GM19238 (cell line): ENCODE measurements around the gene NOC3L.
"Not testable (repeated sequence)": the region's sequence is repeated elsewhere in the genome, so short reads cannot be mapped to it uniquely, and the experiment has no call there.

Experiments
- DNase-seq: peaks from one replicate; pipeline ENCODE4 v3.0.0; 2011; ENCODE audit warnings: low spot score; ENCODE audit not compliant: insufficient read length

The NOC3L gene

GRCh38 chr10:94362360-94363250, at the start of gene NOC3L:
Gene NOC3L (minus strand): TSS chr10:94362939. CDS start chr10:94362838, 101 bp downstream.
- DNase-seq: peak; percentile 90

GRCh38 chr10:94412449-94412848, 49.7 kb upstream of the NOC3L start:
- no peak for DNase-seq

GRCh38 chr10:94411304-94411703, 48.6 kb upstream of the NOC3L start:
- DNase-seq: no peak

- no peak for DNase-seq
Measured at GRCh38 chr10:94409021-94409657, 46.4 kb upstream of the NOC3L start.

- no peak for DNase-seq
Measured at GRCh38 chr10:94407668-94408067, 44.9 kb upstream of the NOC3L start.

- DNase-seq: no peak
Measured at GRCh38 chr10:94405406-94405805, 42.7 kb upstream of the NOC3L start.

- DNase-seq: peak; percentile 40
Measured at GRCh38 chr10:94403380-94404213, 40.9 kb upstream of the NOC3L start.

- DNase-seq: peak; percentile 27
Measured at GRCh38 chr10:94402843-94403379, 40.2 kb upstream of the NOC3L start.

- DNase-seq: peak; percentile 63
Measured at GRCh38 chr10:94402204-94402842, 39.6 kb upstream of the NOC3L start, which contains the start of gene TBC1D12. Gene TBC1D12 (plus strand): TSS chr10:94402541. CDS start chr10:94402614, 73 bp downstream.

GRCh38 chr10:94398762-94399161, 36.0 kb upstream of the NOC3L start:
- no peak for DNase-seq

GRCh38 chr10:94397549-94398370, 35.0 kb upstream of the NOC3L start:
- no peak for DNase-seq

GRCh38 chr10:94392117-94392516, 29.4 kb upstream of the NOC3L start:
- not testable (repeated sequence) for DNase-seq

GRCh38 chr10:94385733-94386132, 23.0 kb upstream of the NOC3L start:
- not testable (repeated sequence) for DNase-seq

GRCh38 chr10:94383530-94383929, 20.8 kb upstream of the NOC3L start:
- DNase-seq: no peak

- DNase-seq: no peak
Measured at GRCh38 chr10:94376865-94377264, 14.1 kb upstream of the NOC3L start.

GRCh38 chr10:94375374-94375773, 12.6 kb upstream of the NOC3L start:
- no peak for DNase-seq

- no peak for DNase-seq
Measured at GRCh38 chr10:94370501-94370900, 7.8 kb upstream of the NOC3L start.

- no peak for DNase-seq
Measured at GRCh38 chr10:94366382-94366781, 3.6 kb upstream of the NOC3L start.

- no peak for DNase-seq
Measured at GRCh38 chr10:94364482-94364881, 1.7 kb upstream of the NOC3L start.

- DNase-seq: no peak
Measured at GRCh38 chr10:94363251-94363565, 469 bp upstream of the NOC3L start.
